ENCODE measurements around the gene NFAM1.

GRCh38 chr22:42340829-42341383 lies 91.3 kb downstream of the NFAM1 start:
- TF ChIP-seq POLR2A (IDR thresholded peaks at IDR 0.05; ENCODE audit: low read length) (no peak), GATA1 (IDR thresholded peaks at IDR 0.05; ENCODE audit: low read depth, low read length) (no peak)

All from erythroblast (primary cell).